Measurements from ENCODE around the gene SPATA16.
"Not testable (repeated sequence)": the region's sequence is repeated elsewhere in the genome, so short reads cannot be mapped to it uniquely, and the experiment has no call there.

SPATA16 gene

GRCh38 chr3:173140986-173141385, at the start of gene SPATA16:
SPATA16 (minus strand) TSS chr3:173141235; CDS start chr3:173117731, 23,504 bp downstream.
- no peak for DNase-seq

- not testable (repeated sequence) for DNase-seq
These were observed 42.0 kb upstream of the SPATA16 start for GRCh38 chr3:173183022-173183421.

DNA sequence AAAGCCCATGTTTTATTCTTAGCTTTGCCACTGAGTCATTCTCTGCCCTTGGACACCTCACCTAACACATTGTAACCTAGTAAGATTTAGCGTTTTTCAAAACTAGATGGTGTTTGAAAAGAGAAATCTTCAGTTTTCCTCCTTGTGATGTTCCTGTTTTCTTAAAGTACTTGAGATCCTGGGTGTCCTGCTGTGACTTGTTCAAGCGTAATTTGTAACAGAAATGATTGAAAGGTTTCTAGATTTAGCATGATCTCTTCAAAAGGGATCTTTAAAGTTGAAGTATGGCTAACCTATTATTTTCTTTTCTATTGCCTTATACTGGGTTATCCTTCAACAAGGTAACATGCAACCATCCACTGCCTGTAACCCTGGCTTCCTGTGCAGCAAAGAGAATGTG, 32.6 kb upstream of the SPATA16 start:
- no peak for DNase-seq

- DNase-seq, result not testable (repeated sequence)
These were observed 18.1 kb upstream of the SPATA16 start for GRCh38 chr3:173159139-173159538.

- DNase-seq, result not testable (repeated sequence)
These were observed 15.5 kb upstream of the SPATA16 start for GRCh38 chr3:173156533-173156932.

DNA sequence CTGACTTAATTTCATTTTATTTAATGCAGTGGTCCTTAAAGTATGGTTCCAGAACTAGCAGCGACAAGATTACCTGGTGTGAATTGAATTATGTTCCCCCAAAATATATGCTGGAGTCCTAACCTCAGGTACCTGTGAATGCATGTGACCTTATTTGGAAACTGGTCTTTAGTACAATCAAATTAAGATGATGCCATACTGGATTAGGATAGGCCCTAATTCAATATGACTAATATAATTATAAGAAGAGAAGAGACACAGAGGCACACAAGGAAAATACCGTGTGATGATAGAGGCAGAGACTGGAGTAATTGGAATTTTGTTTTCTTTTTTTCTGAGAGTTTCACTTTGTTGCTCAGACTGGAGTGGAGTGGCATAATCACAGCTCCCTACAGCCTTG, 12.6 kb upstream of the SPATA16 start:
- DNase-seq, result no peak

- no peak for DNase-seq
These were observed 1.6 kb downstream of the SPATA16 start for GRCh38 chr3:173139420-173139819.

- no peak for DNase-seq
These were observed 3.0 kb downstream of the SPATA16 start for GRCh38 chr3:173138026-173138425.

GRCh38 chr3:173135059-173135458, 6.0 kb downstream of the SPATA16 start:
- no peak for DNase-seq

- DNase-seq, result no peak
These were observed 12.4 kb downstream of the SPATA16 start for GRCh38 chr3:173128633-173129032.

DNA sequence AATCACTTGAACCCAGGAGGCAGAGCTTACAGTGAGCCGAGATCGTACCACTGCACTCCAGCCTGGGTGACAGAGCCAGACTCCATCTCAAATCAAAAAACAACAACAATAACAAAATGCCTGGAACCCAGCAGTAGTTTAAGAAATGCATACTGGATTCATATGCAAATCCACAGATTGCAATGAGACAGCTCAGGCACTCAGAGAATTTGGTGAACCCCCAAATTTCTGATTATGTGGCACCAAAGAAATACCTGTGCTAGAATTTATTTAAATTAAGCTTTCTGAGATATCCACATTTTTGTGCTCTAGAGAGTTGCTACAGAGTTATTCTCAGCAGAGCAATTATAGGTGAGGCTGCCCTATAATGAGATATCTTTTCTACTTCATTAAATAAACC, 29.7 kb downstream of the SPATA16 start:
- no peak for DNase-seq

- no peak for DNase-seq
These were observed 31.9 kb downstream of the SPATA16 start for GRCh38 chr3:173109143-173109542.

GRCh38 chr3:173103469-173103868, 37.6 kb downstream of the SPATA16 start:
- DNase-seq, result no peak

DNA sequence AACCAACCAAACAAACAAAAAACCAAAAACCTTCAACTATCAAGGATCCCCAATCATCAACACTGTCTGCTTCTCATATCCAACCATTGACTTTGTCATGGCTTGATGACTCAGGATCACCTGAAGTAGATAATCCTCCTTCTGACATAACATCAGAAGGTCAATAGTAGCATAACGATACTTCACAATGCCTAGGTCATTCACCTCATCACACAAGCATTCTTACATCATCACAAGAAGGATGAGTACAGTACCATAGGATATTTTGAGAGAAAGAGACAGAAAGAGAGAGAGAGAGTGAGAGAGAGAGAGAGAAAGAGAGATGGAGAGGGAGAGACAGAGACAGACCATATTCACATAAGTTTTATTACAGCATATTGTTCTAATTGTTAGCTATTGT, 42.1 kb downstream of the SPATA16 start:
- DNase-seq, result no peak

GRCh38 chr3:173096994-173097785, 43.8 kb downstream of the SPATA16 start:
- DNase-seq, result no peak

GRCh38 chr3:173096140-173096539, 44.9 kb downstream of the SPATA16 start:
- no peak for DNase-seq

DNA sequence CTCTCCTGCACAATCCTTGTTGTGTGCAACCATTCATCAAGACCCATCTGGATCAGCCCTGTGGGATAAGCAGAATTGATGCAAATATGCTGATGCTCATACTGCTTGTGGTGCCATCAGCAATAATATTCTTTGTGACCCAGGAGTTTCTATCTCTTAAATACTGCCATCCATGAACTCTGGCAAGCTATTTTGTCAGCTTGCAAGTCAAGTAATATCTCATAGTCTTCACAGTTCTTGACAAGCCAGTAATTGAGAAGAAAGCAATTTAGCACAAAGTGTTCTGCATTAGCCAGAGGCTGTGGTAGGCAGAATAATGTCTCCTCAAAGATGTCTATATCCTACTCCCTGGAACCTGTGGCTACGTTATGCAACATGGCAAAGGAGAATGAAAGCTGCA, 49.0 kb downstream of the SPATA16 start:
- no peak for DNase-seq

- no peak for DNase-seq
These were observed 50.5 kb downstream of the SPATA16 start for GRCh38 chr3:173090492-173090891.

GRCh38 chr3:173089283-173089682, 51.8 kb downstream of the SPATA16 start:
- DNase-seq, result no peak

DNA sequence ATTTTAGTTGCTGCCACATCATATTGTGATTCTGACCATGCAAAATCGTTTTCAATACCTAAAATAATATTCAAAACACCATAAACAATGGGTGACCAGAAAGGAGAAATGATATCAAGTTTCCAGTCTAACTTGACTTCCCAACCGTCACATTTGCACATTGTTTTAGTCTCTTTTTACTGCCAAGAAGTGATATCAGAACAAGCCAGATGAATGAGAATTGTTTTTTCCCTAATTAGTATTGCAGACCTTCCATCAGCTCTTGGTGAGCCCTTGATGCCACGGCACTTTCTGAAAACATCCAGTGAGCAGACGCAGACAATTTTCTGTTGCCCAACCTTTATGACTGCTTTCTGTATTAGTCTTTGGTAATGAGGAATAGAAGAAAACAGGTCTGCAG, 62.5 kb downstream of the SPATA16 start:
- DNase-seq, result no peak

- DNase-seq, result no peak
These were observed 74.7 kb downstream of the SPATA16 start for GRCh38 chr3:173066044-173067004.

DNA sequence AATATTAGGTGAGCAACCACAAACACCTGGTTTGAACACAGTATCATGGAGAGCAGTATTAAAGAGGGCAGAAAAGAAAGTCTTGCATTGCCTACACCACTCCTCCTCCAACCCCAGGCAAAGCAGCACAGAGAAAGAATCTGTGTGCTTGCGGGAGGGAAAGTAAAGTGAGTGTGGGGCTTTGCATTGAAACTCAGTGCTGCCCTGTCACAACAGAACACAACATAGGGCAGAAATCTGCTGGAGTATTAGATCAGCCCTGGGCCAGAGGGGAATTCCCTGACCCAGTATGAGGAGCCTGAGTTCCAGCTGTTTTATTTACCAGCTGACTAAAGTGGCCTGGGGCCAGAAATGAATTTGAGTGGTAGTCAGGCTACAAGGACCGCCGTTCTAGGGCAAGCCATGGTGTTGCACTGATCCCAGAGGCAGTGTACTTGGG, 75.5 kb downstream of the SPATA16 start:
- no peak for DNase-seq

DNA sequence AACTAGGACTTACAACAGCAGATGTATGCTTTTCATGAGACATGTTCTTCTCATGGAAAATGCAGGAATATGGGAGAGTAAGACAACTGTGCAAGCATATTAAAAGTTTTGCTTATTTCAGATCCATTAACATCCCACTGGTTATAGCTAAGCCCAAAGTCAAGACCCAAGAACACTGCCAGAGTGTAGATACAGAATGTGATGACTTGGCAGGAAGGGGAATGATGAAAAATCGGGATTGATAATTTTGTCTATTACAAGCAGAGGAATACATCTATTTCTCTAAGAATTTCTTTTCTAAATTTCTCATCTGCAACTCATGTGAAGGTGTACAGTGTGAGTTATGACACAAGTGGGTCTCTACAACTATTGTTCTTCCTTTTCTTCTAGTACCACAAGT, 76.4 kb downstream of the SPATA16 start:
- DNase-seq, result no peak

- DNase-seq, result no peak
These were observed 82.8 kb downstream of the SPATA16 start for GRCh38 chr3:173058229-173058628.

All from activated CD4-positive, alpha-beta T cell treated with anti-CD3 and anti-CD28 coated beads, Interleukin-10, Interleukin-2, amounts not matched to agents 100 ng/mL and 50 ng/mL, durations not matched to agents 16 hours and 8 hours (primary cell).